Measurements from ENCODE around the gene ANXA8. TPM values are rescaled to one million over a fixed set of nuclear protein-coding genes. Genes with fewer than 3 reads are reported as not detected.

Gene ANXA8
- total and polyA plus RNA-seq, 2 donors (not counting 3 experiments of a cell fraction or from before 2014, with no cell fraction given) = not detected

DNA sequence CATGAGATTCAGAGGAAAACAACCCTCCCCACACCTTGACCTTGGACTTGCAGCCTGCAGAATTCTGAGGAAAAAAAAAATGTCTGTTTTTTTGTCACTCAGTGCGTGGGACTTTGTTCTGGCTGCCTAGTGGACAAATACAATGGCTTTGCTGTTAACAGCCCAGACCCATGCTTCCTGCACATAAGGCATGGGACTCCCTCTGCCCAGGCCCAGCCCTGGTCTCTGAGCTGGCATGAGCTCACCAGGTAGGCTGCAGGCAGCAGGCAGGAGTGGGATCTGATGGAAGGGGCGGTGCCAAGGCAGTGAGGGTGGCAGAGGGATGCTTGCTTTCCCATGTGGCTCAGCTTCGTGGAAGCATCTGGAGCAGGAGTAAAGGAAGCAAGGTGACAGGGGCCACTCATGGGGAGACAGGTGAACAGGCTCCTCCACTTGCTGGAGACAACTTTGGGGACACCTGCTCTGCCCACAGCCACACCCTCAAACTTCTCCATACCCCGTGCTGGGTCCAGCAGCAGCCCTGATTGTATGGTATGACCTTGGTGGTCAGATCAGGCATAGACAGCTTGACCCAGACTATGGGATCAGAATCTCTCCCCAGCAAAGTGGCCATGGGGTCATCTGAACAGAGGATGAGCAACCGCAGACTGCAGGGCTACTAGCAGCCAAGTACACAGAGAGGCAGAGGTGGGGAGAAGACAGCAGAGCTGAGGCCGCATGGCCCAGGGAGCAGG, 27.0 kb downstream of the ANXA8 start:
- no peak overlapping the region for H3K4me3 ChIP-seq (replicated peaks in 1 of 3; ENCODE audit: insufficient read depth in 1 of 3, low read depth in 1 of 3, low read length in 3 of 3)
- no peak overlapping the region for H3K4me2 ChIP-seq (ENCODE audit: insufficient read depth, low read length)
- POLR2A ChIA-PET = no interaction called here
- no TSS peak for BruUV-seq (replicated peaks)
- dilution Hi-C loops (cut with MboI; ENCODE audit: extremely low pct_ligation_motif_present, low sequenced_read_pairs) = no loop called here
- H3K27ac ChIP-seq (ENCODE audit: insufficient read depth, low read depth, low read length) = no peak overlapping the region
- H3K4me1 ChIP-seq (ENCODE audit: control insufficient read depth, extremely low read depth, insufficient read depth, low read length) = no peaks in the 10 kb centered on the region
- CTCF ChIA-PET = no interaction called here
- no peak overlapping the region for H3K9ac ChIP-seq (replicated peaks; ENCODE audit: extremely low read depth, insufficient read depth, low read length)
- no peaks in the 10 kb centered on the region for H3K36me3 ChIP-seq (ENCODE audit: control insufficient read depth in 2 of 2, extremely low read depth in 1 of 2, insufficient read depth in 2 of 2, low read length in 2 of 2)
- H3K27me3 ChIP-seq (ENCODE audit: control insufficient read depth in 2 of 2, insufficient read depth in 2 of 2, low read length in 2 of 2) = no peaks in the 10 kb centered on the region
- DNase-seq (ENCODE audit: low read depth, low spot score) (no peak), FAIRE-seq (no peak)
- H3K9me3 ChIP-seq (replicated peaks; ENCODE audit: control insufficient read depth, insufficient read depth, low read length) = no peaks in the 10 kb centered on the region
- no peaks in the 10 kb centered on the region for H3K9me1 ChIP-seq (replicated peaks; ENCODE audit: control insufficient read depth, extremely low read depth, insufficient read depth, low read length)
- H2AFZ ChIP-seq (ENCODE audit: low read depth, low read length) = no peak overlapping the region
- H3K79me2 ChIP-seq (ENCODE audit: control insufficient read depth, insufficient read depth, low read length) = no peaks in the 10 kb centered on the region
- no peaks in the 10 kb centered on the region for H4K20me1 ChIP-seq (replicated peaks; ENCODE audit: control insufficient read depth, extremely low read depth, insufficient read depth, low read length)
- TF ChIP-seq MYC (IDR thresholded peaks at IDR 0.05; ENCODE audit: low read depth, low read length) = no peak
- TF ChIP-seq, protein P1, sequence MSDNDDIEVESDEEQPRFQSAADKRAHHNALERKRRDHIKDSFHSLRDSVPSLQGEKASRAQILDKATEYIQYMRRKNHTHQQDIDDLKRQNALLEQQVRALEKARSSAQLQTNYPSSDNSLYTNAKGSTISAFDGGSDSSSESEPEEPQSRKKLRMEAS (IDR thresholded peaks at IDR 0.05; ENCODE audit: insufficient read depth, insufficient read length) = no peak
- no peak for TF ChIP-seq GATA2 (IDR thresholded peaks at IDR 0.05; ENCODE audit: insufficient read depth, insufficient read length, low read depth, low read length)
- TF ChIP-seq POLR2A (IDR thresholded peaks at IDR 0.05; ENCODE audit: low read depth, low read length) = no peak
- TF ChIP-seq, protein P2, sequence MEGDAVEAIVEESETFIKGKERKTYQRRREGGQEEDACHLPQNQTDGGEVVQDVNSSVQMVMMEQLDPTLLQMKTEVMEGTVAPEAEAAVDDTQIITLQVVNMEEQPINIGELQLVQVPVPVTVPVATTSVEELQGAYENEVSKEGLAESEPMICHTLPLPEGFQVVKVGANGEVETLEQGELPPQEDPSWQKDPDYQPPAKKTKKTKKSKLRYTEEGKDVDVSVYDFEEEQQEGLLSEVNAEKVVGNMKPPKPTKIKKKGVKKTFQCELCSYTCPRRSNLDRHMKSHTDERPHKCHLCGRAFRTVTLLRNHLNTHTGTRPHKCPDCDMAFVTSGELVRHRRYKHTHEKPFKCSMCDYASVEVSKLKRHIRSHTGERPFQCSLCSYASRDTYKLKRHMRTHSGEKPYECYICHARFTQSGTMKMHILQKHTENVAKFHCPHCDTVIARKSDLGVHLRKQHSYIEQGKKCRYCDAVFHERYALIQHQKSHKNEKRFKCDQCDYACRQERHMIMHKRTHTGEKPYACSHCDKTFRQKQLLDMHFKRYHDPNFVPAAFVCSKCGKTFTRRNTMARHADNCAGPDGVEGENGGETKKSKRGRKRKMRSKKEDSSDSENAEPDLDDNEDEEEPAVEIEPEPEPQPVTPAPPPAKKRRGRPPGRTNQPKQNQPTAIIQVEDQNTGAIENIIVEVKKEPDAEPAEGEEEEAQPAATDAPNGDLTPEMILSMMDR (IDR thresholded peaks at IDR 0.05; ENCODE audit: extremely low read depth in 1 of 2, insufficient read depth in 1 of 2, low read depth in 1 of 2, low read length in 2 of 2) = no peak
- no peak for TF ChIP-seq POLR2AphosphoS5 (IDR thresholded peaks at IDR 0.05; ENCODE audit: insufficient read depth, low read depth, low read length)
- TF ChIP-seq FOS (IDR thresholded peaks at IDR 0.05; ENCODE audit: borderline replicate concordance, insufficient read depth, low read length) = no peak
- TF ChIP-seq EZH2 (IDR thresholded peaks at IDR 0.05; ENCODE audit: borderline replicate concordance, low read depth, low read length, severe bottlenecking) = no peak
- intact Hi-C loops (cut with micrococcal nuclease) = no loop called here

Data from endothelial cell of umbilical vein (primary cell).